Neuronal stem cell (in vitro differentiated cells): Measurements from ENCODE around the gene ZFY.

Experiments
- DNase-seq: peaks from one replicate; pipeline ENCODE4 v3.0.0-alpha.2; 2013; ENCODE audit warnings: low spot score
- H2AFZ ChIP-seq: one replicate; pipeline ENCODE4 v1.6.1; 2013; ENCODE audit warnings: mild to moderate bottlenecking, low read length, inconsistent platforms
- H2AK5ac ChIP-seq: 2 replicates; pipeline ENCODE4 v1.6.1; 2013; ENCODE audit warnings: low read depth, mild to moderate bottlenecking, inconsistent platforms, low read length, moderate library complexity, mixed read lengths
- H2BK120ac ChIP-seq: 2 replicates; pipeline ENCODE4 v1.6.1; 2013; ENCODE audit warnings: low read depth, mild to moderate bottlenecking, inconsistent platforms, low read length, moderate library complexity, mixed read lengths
- H2BK12ac ChIP-seq: one replicate; pipeline ENCODE4 v1.6.1; 2013; ENCODE audit warnings: low read length, inconsistent platforms
- H2BK15ac ChIP-seq: 2 replicates; pipeline ENCODE4 v1.6.1; 2013; ENCODE audit warnings: mild to moderate bottlenecking, low read length, inconsistent platforms, mixed read lengths
- H2BK5ac ChIP-seq: one replicate; pipeline ENCODE4 v1.6.1; 2013; ENCODE audit warnings: inconsistent platforms, mild to moderate bottlenecking, low read length, moderate library complexity
- H3K14ac ChIP-seq: one replicate; pipeline ENCODE4 v1.6.1; 2013; ENCODE audit warnings: low read length, inconsistent platforms
- H3K18ac ChIP-seq: 2 replicates; pipeline ENCODE4 v1.6.1; 2013; ENCODE audit warnings: low read length, inconsistent platforms
- H3K23ac ChIP-seq: 2 replicates; pipeline ENCODE4 v1.6.1; 2013; ENCODE audit warnings: low read depth, mild to moderate bottlenecking, mixed read lengths, low read length, inconsistent platforms; ENCODE audit not compliant: poor library complexity
- H3K27ac ChIP-seq: replicated peaks from 3 replicates; pipeline ENCODE4 v1.5.1; 2013; ENCODE audit warnings: low read length, inconsistent platforms
- H3K27me3 ChIP-seq, 3 experiments: 2 replicates each; pipeline ENCODE4 v1.6.1; 2013; ENCODE audit warnings: low read length in 3 of 3, mild to moderate bottlenecking in 2 of 3, inconsistent platforms in 1 of 3, low read depth in 1 of 3, mixed read lengths in 1 of 3, moderate library complexity in 1 of 3; ENCODE audit not compliant: control insufficient read depth in 3 of 3, insufficient read depth in 3 of 3
- H3K36me3 ChIP-seq, 2 donors: replicated peaks in 1 of 2; 2 replicates each; pipeline ENCODE4 v1.6.1; 2013; ENCODE audit warnings: low read length in 2 of 2; ENCODE audit not compliant: control insufficient read depth in 2 of 2, insufficient read depth in 2 of 2
- H3K4ac ChIP-seq: 2 replicates; pipeline ENCODE4 v1.6.1; 2013; ENCODE audit warnings: inconsistent platforms, mild to moderate bottlenecking, low read length, moderate library complexity
- H3K4me1 ChIP-seq, 2 donors: 1 replicate in 1 of 2; 2 replicates in 1 of 2; pipeline ENCODE4 v1.6.1; 2013; ENCODE audit warnings: low read length in 2 of 2, low read depth in 1 of 2; ENCODE audit not compliant: control insufficient read depth in 2 of 2, insufficient read depth in 1 of 2
- H3K4me2 ChIP-seq: one replicate; pipeline ENCODE4 v1.6.1; 2013; ENCODE audit warnings: mild to moderate bottlenecking, low read length, inconsistent platforms; ENCODE audit not compliant: insufficient read depth, poor library complexity, severe bottlenecking
- H3K4me3 ChIP-seq, 2 donors: 2 replicates each; pipeline ENCODE4 v1.5.1; 2013; ENCODE audit warnings: low read length in 2 of 2, mild to moderate bottlenecking in 2 of 2, inconsistent platforms in 1 of 2, moderate library complexity in 1 of 2
- H3K79me1 ChIP-seq: one replicate; pipeline ENCODE4 v1.6.1; 2013; ENCODE audit warnings: low read depth, mild to moderate bottlenecking, inconsistent platforms, low read length, moderate library complexity
- H3K9ac ChIP-seq: one replicate; pipeline ENCODE4 v1.6.1; 2013; ENCODE audit warnings: mild to moderate bottlenecking, low read depth, low read length, inconsistent platforms; ENCODE audit not compliant: poor library complexity
- H3K9me3 ChIP-seq, 2 donors: replicated peaks in 1 of 2; 2 replicates each; pipeline versions ENCODE3 to v1.6.1; 2013; ENCODE audit warnings: low read length in 2 of 2, mild to moderate bottlenecking in 2 of 2, inconsistent platforms in 1 of 2, low read depth in 1 of 2, mixed read lengths in 1 of 2, moderate library complexity in 1 of 2; ENCODE audit not compliant: control insufficient read depth in 2 of 2, insufficient read depth in 1 of 2
- H4K8ac ChIP-seq: one replicate; pipeline ENCODE4 v1.6.1; 2013; ENCODE audit warnings: low read depth, mild to moderate bottlenecking, inconsistent platforms, low read length, moderate library complexity
- H4K91ac ChIP-seq: one replicate; pipeline ENCODE4 v1.6.1; 2013; ENCODE audit warnings: low read length, low read depth, mild to moderate bottlenecking, inconsistent platforms; ENCODE audit not compliant: poor library complexity
- WGBS, 2 donors: extraction: QIAGEN DNeasy Blood & Tissue Kit; methylation state at CpG; one replicate each; pipeline ENCODE4 v1.1.7; 2013; ENCODE audit warnings: missing lambda C conversion rate in 2 of 2, mixed read lengths in 1 of 2; ENCODE audit not compliant: insufficient read length in 2 of 2, insufficient replicate concordance in 1 of 2; ENCODE audit errors: extremely low coverage in 2 of 2; 5-methylcytosine and 5-hydroxymethylcytosine counted together

Gene ZFY

DNA sequence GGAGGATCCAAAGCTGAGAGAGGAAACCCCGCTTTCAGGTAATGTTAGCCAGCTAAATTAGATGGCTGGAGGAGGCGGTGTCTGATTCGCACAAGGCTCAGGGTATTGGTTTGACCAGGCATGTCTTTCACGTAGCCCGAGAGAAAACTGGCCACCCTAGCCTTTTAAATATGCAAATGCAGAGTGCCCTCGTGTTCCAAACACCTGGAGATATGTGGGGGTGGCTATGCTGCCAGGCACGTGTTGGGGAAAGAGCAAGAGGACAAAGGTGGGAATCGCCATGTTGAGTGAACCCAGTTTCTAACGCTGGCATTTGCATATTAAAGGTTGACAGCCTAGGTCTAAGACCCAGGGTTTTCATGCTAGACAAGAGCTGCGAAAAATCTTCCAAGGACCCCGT, 84.4 kb downstream of the ZFY start:
- no peak overlapping the region for H2BK12ac ChIP-seq
- no peaks in the 10 kb centered on the region for H3K9me3 ChIP-seq
- H2BK120ac ChIP-seq: no peak overlapping the region
- no peaks in the 10 kb centered on the region for H3K79me1 ChIP-seq
- no peak overlapping the region for H3K18ac ChIP-seq
- H4K8ac ChIP-seq: no peak overlapping the region
- no peak overlapping the region for H3K4me3 ChIP-seq
- H3K36me3 ChIP-seq: no peaks in the 10 kb centered on the region
- H3K14ac ChIP-seq: no peak overlapping the region
- no peak for DNase-seq
- no peak overlapping the region for H2AFZ ChIP-seq
- H3K4me1 ChIP-seq: no peaks in the 10 kb centered on the region
- H3K9ac ChIP-seq: no peak overlapping the region
- WGBS, 2 donors: no CpG with 5 or more reads among the region's 11 CpGs
- no peak overlapping the region for H3K27ac ChIP-seq
- H3K23ac ChIP-seq: no peak overlapping the region
- H3K4ac ChIP-seq: no peak overlapping the region
- no peak overlapping the region for H2AK5ac ChIP-seq
- no peaks in the 10 kb centered on the region for H3K27me3 ChIP-seq
- H4K91ac ChIP-seq: no peak overlapping the region
- no peak overlapping the region for H3K4me2 ChIP-seq
- H2BK5ac ChIP-seq: no peak overlapping the region
- no peak overlapping the region for H2BK15ac ChIP-seq

DNA sequence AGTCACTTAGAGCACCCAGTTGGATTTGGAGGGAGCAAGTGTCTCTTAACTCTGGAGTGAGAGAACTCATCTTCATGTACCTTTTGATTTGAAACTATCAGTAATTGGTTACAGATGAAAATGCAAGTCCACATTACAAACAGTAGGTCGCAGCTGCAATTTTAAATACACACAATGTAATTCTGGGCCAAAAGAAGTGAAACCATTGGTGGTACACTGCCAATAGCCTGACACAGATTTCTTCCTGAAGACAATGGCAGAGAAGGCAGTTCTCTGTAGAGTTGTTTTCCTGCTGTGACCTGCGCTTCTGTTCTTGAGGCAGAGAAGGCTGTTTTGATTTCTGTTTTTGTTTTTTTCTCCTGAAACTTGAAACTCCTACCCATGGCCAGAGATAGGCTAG, 86.0 kb downstream of the ZFY start:
- no peak overlapping the region for H3K4me3 ChIP-seq
- H3K27me3 ChIP-seq: no peaks in the 10 kb centered on the region
- H3K23ac ChIP-seq: no peak overlapping the region
- H3K27ac ChIP-seq: no peak overlapping the region
- H3K9me3 ChIP-seq: no peaks in the 10 kb centered on the region
- no peak overlapping the region for H2BK5ac ChIP-seq
- no peak overlapping the region for H3K18ac ChIP-seq
- H4K8ac ChIP-seq: no peak overlapping the region
- no peak overlapping the region for H2AFZ ChIP-seq
- no CpG with 5 or more reads among the region's 2 CpGs for WGBS, 2 donors
- H3K36me3 ChIP-seq: no peaks in the 10 kb centered on the region
- no peaks in the 10 kb centered on the region for H3K4me1 ChIP-seq
- H2BK15ac ChIP-seq: no peak overlapping the region
- no peak overlapping the region for H4K91ac ChIP-seq
- no peak overlapping the region for H2AK5ac ChIP-seq
- no peak overlapping the region for H2BK120ac ChIP-seq
- H2BK12ac ChIP-seq: no peak overlapping the region
- no peak for DNase-seq
- H3K79me1 ChIP-seq: no peaks in the 10 kb centered on the region
- H3K14ac ChIP-seq: no peak overlapping the region
- H3K4ac ChIP-seq: no peak overlapping the region
- H3K4me2 ChIP-seq: no peak overlapping the region
- no peak overlapping the region for H3K9ac ChIP-seq

DNA sequence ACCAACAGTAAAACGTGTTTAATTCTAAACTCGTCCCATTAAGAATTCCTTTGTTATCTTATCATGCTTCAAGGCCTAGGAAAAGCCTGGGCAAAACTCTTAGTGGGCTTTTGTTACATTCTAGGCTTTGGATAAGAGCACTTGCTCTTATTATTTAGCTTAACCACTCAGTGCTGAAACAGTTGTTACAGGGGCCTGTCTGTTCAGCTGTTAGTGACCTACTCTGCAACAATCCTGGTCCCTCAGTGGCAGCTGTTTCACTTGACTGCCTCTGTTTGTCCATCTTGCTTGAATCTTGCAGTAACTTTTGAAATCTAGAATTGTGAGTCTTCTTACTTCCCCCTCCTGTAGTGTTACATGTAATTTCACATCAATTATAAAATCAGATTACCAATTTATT, 88.4 kb downstream of the ZFY start:
- WGBS, 2 donors: no CpG with 5 or more reads among the region's 2 CpGs
- H2AK5ac ChIP-seq: no peak overlapping the region
- H3K4ac ChIP-seq: no peak overlapping the region
- no peak overlapping the region for H3K9ac ChIP-seq
- H2BK12ac ChIP-seq: no peak overlapping the region
- no peak overlapping the region for H2BK5ac ChIP-seq
- no peak overlapping the region for H3K4me2 ChIP-seq
- DNase-seq: no peak
- H3K14ac ChIP-seq: no peak overlapping the region
- no peak overlapping the region for H4K8ac ChIP-seq
- no peaks in the 10 kb centered on the region for H3K27me3 ChIP-seq
- H2BK15ac ChIP-seq: no peak overlapping the region
- H2AFZ ChIP-seq: no peak overlapping the region
- H2BK120ac ChIP-seq: no peak overlapping the region
- no peak overlapping the region for H3K4me3 ChIP-seq
- H4K91ac ChIP-seq: no peak overlapping the region
- no peak overlapping the region for H3K27ac ChIP-seq
- no peaks in the 10 kb centered on the region for H3K4me1 ChIP-seq
- no peak overlapping the region for H3K23ac ChIP-seq
- no peaks in the 10 kb centered on the region for H3K9me3 ChIP-seq
- H3K36me3 ChIP-seq: no peaks in the 10 kb centered on the region
- H3K79me1 ChIP-seq: no peaks in the 10 kb centered on the region
- H3K18ac ChIP-seq: no peak overlapping the region

DNA sequence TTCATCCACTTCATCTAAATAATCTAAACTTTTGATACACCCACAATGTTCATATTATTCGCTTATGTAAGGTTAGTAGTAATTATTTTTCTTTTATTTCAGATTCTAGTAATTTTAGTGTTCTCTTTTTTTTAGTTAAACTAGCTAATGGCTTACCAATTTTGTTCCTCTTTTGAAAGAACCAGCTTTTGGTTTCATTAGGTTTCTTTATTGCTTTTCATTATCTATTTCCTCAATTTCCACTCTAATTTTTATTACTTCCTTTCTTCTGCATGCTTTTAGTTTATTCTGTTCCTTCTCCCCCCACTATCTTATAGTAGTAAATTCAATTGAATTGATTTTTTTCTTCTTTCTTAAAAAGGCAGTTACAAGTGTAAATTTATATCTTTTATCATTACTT, 90.2 kb downstream of the ZFY start:
- Histone ChIP-seq H3K4me2 (no peak overlapping the region), H3K79me1 (no peaks in the 10 kb centered on the region), H3K18ac (no peak overlapping the region), H2BK120ac (no peak overlapping the region), H3K27ac (no peak overlapping the region), H3K14ac (no peak overlapping the region), H3K23ac (no peak overlapping the region), H3K36me3 (no peaks in the 10 kb centered on the region), H4K91ac (no peak overlapping the region), H3K9ac (no peak overlapping the region), H3K4me1 (no peaks in the 10 kb centered on the region), H4K8ac (no peak overlapping the region), H2BK12ac (no peak overlapping the region), H3K27me3 (no peaks in the 10 kb centered on the region), H3K9me3 (no peaks in the 10 kb centered on the region), H2AK5ac (no peak overlapping the region), H2AFZ (no peak overlapping the region), H2BK15ac (no peak overlapping the region), H3K4me3 (no peak overlapping the region), H2BK5ac (no peak overlapping the region), H3K4ac (no peak overlapping the region)
- DNase-seq: no peak
- WGBS, 2 donors: no CpG with 5 or more reads among the region's 1 CpG
